ENCODE measurements around the gene HIP1R.

The HIP1R gene

DNA sequence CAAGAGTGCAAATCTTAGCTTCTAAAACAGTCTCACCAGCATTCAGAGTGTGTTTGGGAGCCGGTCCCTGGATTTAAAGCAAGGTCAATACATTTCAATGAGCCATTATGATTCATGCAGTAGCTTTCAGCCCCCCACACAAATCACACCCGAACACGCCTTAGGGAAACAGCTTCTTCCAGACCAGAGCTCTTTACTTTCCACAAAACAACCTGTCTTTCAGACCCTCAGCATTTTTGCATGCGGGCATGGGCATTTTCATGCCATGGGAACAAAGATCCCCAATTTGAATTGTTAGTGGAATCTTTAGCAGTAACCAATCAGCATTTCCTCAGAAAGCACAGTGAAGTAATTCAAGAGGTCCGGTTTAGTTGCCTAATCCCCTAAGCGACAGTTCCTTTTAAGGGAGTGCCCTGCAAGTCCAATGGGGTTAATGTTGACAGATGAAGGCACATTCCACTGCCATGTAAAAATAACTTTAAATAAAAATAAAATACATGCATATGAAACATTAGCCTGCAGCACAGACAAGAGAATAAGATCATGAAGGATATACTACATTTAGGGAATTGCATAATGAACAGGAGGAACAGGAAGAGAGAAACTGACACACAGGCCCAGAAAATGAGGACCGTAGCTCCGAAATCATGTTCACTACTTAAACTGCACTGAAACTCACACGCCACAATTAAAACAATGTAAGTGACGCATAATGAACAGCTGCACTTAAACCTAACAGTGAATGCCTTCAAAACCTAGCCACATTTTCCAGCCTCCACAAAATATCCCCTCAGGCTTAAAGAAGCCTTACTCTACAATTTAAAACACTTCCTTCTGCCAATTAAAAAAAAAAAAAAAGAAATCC, 56.6 kb downstream of the HIP1R start:
- no peaks in the 10 kb centered on the region for H3K36me3 ChIP-seq (ENCODE audit: control insufficient read depth in 2 of 2, insufficient read depth in 1 of 2, low read length in 2 of 2)
- no peak overlapping the region for H3K4me3 ChIP-seq (ENCODE audit: low read depth, low read length)
- H3K27ac ChIP-seq (ENCODE audit: extremely low read depth, low read depth, low read length): no peak overlapping the region
- H3K9me3 ChIP-seq (ENCODE audit: control insufficient read depth, insufficient read depth, low read depth, low read length): no peaks in the 10 kb centered on the region
- CTCF ChIA-PET: interaction anchor here (0.6 to 1.5 kb wide), 6 partner anchors 9 to 626 kb away, joined by 3 to 6 read pairs (median 3); no protein-coding TSS in a partner anchor
- peaks cover 29% of the 10 kb centered on the region for H3K4me1 ChIP-seq (ENCODE audit: control insufficient read depth, insufficient read depth, low read length)
- POLR2A ChIA-PET: interaction anchor here (0.6 to 1.4 kb wide), 3 partner anchors 10 to 327 kb away, joined by 3 to 4 read pairs (median 3); no protein-coding TSS in a partner anchor
- TF ChIP-seq ZFP3 (tag by site-specific recombination; IDR thresholded peaks at IDR 0.05; ENCODE audit: low read depth) (no peak), PRDM1 (tag by site-specific recombination; IDR thresholded peaks at IDR 0.05) (peak; percentile 60), ZNF677 (tag by site-specific recombination; IDR thresholded peaks at IDR 0.05) (no peak), ZEB2 (tag by site-specific recombination; IDR thresholded peaks at IDR 0.05) (no peak; the same call in 1 of the 2 replicates), ZNF600 (tag by site-specific recombination; IDR thresholded peaks at IDR 0.05) (peak; percentile 72; the same call in 1 of the 2 replicates), ZNF596 (tag by site-specific recombination; IDR thresholded peaks at IDR 0.05) (no peak), SETDB1 (IDR thresholded peaks at IDR 0.05; ENCODE audit: insufficient read length, low read length) (no peak), ZNF549 (tag by site-specific recombination; IDR thresholded peaks at IDR 0.05) (no peak), YY1 (tag by site-specific recombination; IDR thresholded peaks at IDR 0.05) (no peak), ZNF157 (tag by site-specific recombination; IDR thresholded peaks at IDR 0.05) (no peak), KLF8 (tag by site-specific recombination; IDR thresholded peaks at IDR 0.05) (0 out of 2 replicates have a peak, but pooled peaks have one; percentile 22), ZNF76 (tag by site-specific recombination; IDR thresholded peaks at IDR 0.05; ENCODE audit: borderline replicate concordance, low read depth) (no peak), ZNF48 (tag by site-specific recombination; IDR thresholded peaks at IDR 0.05) (no peak), KLF10 (tag by site-specific recombination; IDR thresholded peaks at IDR 0.05) (0 out of 2 replicates have a peak, but pooled peaks have one; percentile 43), ZBTB48 (tag by site-specific recombination; IDR thresholded peaks at IDR 0.05) (no peak), ZNF121 (tag by site-specific recombination; IDR thresholded peaks at IDR 0.05) (no peak), ZNF354C (tag by site-specific recombination; IDR thresholded peaks at IDR 0.05; ENCODE audit: borderline replicate concordance, low read depth) (no peak), ZSCAN16 (tag by site-specific recombination; IDR thresholded peaks at IDR 0.05) (no peak)
- TF ChIP-seq, protein P1, sequence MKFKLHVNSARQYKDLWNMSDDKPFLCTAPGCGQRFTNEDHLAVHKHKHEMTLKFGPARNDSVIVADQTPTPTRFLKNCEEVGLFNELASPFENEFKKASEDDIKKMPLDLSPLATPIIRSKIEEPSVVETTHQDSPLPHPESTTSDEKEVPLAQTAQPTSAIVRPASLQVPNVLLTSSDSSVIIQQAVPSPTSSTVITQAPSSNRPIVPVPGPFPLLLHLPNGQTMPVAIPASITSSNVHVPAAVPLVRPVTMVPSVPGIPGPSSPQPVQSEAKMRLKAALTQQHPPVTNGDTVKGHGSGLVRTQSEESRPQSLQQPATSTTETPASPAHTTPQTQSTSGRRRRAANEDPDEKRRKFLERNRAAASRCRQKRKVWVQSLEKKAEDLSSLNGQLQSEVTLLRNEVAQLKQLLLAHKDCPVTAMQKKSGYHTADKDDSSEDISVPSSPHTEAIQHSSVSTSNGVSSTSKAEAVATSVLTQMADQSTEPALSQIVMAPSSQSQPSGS (tag by site-specific recombination; IDR thresholded peaks at IDR 0.05; ENCODE audit: low read depth): no peak
- TF ChIP-seq, protein P2, sequence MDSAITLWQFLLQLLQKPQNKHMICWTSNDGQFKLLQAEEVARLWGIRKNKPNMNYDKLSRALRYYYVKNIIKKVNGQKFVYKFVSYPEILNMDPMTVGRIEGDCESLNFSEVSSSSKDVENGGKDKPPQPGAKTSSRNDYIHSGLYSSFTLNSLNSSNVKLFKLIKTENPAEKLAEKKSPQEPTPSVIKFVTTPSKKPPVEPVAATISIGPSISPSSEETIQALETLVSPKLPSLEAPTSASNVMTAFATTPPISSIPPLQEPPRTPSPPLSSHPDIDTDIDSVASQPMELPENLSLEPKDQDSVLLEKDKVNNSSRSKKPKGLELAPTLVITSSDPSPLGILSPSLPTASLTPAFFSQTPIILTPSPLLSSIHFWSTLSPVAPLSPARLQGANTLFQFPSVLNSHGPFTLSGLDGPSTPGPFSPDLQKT (IDR thresholded peaks at IDR 0.05; ENCODE audit: borderline replicate concordance, low read depth, low read length): no peak
- TF ChIP-seq, protein P3, sequence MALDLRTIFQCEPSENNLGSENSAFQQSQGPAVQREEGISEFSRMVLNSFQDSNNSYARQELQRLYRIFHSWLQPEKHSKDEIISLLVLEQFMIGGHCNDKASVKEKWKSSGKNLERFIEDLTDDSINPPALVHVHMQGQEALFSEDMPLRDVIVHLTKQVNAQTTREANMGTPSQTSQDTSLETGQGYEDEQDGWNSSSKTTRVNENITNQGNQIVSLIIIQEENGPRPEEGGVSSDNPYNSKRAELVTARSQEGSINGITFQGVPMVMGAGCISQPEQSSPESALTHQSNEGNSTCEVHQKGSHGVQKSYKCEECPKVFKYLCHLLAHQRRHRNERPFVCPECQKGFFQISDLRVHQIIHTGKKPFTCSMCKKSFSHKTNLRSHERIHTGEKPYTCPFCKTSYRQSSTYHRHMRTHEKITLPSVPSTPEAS (tag by site-specific recombination; IDR thresholded peaks at IDR 0.05): no peak
- TF ChIP-seq, protein P4, sequence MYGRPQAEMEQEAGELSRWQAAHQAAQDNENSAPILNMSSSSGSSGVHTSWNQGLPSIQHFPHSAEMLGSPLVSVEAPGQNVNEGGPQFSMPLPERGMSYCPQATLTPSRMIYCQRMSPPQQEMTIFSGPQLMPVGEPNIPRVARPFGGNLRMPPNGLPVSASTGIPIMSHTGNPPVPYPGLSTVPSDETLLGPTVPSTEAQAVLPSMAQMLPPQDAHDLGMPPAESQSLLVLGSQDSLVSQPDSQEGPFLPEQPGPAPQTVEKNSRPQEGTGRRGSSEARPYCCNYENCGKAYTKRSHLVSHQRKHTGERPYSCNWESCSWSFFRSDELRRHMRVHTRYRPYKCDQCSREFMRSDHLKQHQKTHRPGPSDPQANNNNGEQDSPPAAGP (tag by site-specific recombination; IDR thresholded peaks at IDR 0.05): no peak
- TF ChIP-seq, protein P5, sequence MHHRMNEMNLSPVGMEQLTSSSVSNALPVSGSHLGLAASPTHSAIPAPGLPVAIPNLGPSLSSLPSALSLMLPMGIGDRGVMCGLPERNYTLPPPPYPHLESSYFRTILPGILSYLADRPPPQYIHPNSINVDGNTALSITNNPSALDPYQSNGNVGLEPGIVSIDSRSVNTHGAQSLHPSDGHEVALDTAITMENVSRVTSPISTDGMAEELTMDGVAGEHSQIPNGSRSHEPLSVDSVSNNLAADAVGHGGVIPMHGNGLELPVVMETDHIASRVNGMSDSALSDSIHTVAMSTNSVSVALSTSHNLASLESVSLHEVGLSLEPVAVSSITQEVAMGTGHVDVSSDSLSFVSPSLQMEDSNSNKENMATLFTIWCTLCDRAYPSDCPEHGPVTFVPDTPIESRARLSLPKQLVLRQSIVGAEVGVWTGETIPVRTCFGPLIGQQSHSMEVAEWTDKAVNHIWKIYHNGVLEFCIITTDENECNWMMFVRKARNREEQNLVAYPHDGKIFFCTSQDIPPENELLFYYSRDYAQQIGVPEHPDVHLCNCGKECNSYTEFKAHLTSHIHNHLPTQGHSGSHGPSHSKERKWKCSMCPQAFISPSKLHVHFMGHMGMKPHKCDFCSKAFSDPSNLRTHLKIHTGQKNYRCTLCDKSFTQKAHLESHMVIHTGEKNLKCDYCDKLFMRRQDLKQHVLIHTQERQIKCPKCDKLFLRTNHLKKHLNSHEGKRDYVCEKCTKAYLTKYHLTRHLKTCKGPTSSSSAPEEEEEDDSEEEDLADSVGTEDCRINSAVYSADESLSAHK (tag by site-specific recombination; IDR thresholded peaks at IDR 0.05): peak; percentile 66
- TF ChIP-seq, protein P6, sequence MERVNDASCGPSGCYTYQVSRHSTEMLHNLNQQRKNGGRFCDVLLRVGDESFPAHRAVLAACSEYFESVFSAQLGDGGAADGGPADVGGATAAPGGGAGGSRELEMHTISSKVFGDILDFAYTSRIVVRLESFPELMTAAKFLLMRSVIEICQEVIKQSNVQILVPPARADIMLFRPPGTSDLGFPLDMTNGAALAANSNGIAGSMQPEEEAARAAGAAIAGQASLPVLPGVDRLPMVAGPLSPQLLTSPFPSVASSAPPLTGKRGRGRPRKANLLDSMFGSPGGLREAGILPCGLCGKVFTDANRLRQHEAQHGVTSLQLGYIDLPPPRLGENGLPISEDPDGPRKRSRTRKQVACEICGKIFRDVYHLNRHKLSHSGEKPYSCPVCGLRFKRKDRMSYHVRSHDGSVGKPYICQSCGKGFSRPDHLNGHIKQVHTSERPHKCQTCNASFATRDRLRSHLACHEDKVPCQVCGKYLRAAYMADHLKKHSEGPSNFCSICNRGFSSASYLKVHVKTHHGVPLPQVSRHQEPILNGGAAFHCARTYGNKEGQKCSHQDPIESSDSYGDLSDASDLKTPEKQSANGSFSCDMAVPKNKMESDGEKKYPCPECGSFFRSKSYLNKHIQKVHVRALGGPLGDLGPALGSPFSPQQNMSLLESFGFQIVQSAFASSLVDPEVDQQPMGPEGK (tag by site-specific recombination; IDR thresholded peaks at IDR 0.05): no peak
- TF ChIP-seq, protein P7, sequence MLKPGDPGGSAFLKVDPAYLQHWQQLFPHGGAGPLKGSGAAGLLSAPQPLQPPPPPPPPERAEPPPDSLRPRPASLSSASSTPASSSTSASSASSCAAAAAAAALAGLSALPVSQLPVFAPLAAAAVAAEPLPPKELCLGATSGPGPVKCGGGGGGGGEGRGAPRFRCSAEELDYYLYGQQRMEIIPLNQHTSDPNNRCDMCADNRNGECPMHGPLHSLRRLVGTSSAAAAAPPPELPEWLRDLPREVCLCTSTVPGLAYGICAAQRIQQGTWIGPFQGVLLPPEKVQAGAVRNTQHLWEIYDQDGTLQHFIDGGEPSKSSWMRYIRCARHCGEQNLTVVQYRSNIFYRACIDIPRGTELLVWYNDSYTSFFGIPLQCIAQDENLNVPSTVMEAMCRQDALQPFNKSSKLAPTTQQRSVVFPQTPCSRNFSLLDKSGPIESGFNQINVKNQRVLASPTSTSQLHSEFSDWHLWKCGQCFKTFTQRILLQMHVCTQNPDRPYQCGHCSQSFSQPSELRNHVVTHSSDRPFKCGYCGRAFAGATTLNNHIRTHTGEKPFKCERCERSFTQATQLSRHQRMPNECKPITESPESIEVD (tag by site-specific recombination; IDR thresholded peaks at IDR 0.05): peak; percentile 69

Measured in HEK293 (cell line).